Upper lobe of right lung (tissue), 1 donor: ENCODE data around the gene PA2G4. TPM values are rescaled to one million over a fixed set of nuclear protein-coding genes. Genes with fewer than 3 reads are reported as not detected.
"Not testable (repeated sequence)": the region's sequence is repeated elsewhere in the genome, so short reads cannot be mapped to it uniquely, and the experiment has no call there.

Experiments used
- ATAC-seq: fragments of 200-7000 bp; cut with Tn5 transposase; one replicate; pipeline ENCODE4 v1.9.1; 2020; ENCODE audit warnings: mild to moderate bottlenecking, moderate library complexity
- DNase-seq: peaks from one replicate; pipeline ENCODE4 v3.0.0-alpha.2; 2020
- H3K27ac ChIP-seq: fragments of 200-600 bp; one replicate; pipeline ENCODE4 v1.8.0; 2022
- H3K27me3 ChIP-seq: fragments of 200-600 bp; one replicate; pipeline ENCODE4 v1.8.0; 2022; ENCODE audit warnings: mild to moderate bottlenecking
- H3K36me3 ChIP-seq: fragments of 200-600 bp; one replicate; pipeline ENCODE4 v1.8.0; 2022
- H3K4me1 ChIP-seq: fragments of 200-600 bp; one replicate; pipeline ENCODE4 v1.8.0; 2022
- H3K4me3 ChIP-seq: fragments of 200-600 bp; one replicate; pipeline ENCODE4 v1.8.0; 2022; ENCODE audit warnings: mild to moderate bottlenecking
- H3K9me3 ChIP-seq: fragments of 200-600 bp; one replicate; pipeline ENCODE4 v1.8.0; 2022
- intact Hi-C: fragments of 100-400 bp; cut with DNase I; formaldehyde crosslinking; loops from one replicate; pipeline ENCODE4 v1.11.0; 2022
- total RNA-seq: library from RNA; stranded (reverse); fragmentation: NEBNext Ultra II Directional; extraction: Animal tissue kit (Norgen Biotek cat#: 25700); gene quantifications from one replicate; pipeline ENCODE4 v1.2.1, GENCODE V29; 2021
- TF ChIP-seq, protein P1 (sequence below): fragments of 200-600 bp; IDR thresholded peaks from one replicate; pipeline ENCODE4 v1.8.0; 2022; ENCODE audit warnings: antibody characterized with exemption
- donor health status: DM: no; HTN: yes; CAD: no; lungs with severe emphysema.

The PA2G4 gene
- total RNA-seq, 1 donor from 2014 or later: 71.4 TPM

DNA sequence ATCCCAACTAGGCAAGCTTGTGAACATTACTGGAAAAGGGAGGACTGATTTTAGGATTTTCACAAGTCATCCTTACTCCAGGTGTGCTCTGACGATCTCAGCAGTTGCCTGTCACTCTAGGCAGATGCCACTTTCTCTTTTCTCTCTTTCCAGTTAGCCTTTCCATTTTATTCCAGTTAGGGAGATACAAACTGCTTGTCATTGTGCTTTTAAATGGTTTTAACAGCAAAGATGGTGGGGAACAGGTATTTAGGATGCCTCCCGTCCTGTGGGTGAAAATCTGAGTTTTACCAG is 1.2 kb downstream of the PA2G4 start:
- Histone ChIP-seq H3K4me3 (peak overlapping the region; percentile 83), H3K9me3 (no peaks in the 10 kb centered on the region), H3K27ac (no peak overlapping the region), H3K36me3 (peaks cover 39% of the 10 kb centered on the region), H3K4me1 (peaks cover 21% of the 10 kb centered on the region), H3K27me3 (no peaks in the 10 kb centered on the region)
- ATAC-seq (no peak), DNase-seq (no peak)
- TF ChIP-seq, protein P1, sequence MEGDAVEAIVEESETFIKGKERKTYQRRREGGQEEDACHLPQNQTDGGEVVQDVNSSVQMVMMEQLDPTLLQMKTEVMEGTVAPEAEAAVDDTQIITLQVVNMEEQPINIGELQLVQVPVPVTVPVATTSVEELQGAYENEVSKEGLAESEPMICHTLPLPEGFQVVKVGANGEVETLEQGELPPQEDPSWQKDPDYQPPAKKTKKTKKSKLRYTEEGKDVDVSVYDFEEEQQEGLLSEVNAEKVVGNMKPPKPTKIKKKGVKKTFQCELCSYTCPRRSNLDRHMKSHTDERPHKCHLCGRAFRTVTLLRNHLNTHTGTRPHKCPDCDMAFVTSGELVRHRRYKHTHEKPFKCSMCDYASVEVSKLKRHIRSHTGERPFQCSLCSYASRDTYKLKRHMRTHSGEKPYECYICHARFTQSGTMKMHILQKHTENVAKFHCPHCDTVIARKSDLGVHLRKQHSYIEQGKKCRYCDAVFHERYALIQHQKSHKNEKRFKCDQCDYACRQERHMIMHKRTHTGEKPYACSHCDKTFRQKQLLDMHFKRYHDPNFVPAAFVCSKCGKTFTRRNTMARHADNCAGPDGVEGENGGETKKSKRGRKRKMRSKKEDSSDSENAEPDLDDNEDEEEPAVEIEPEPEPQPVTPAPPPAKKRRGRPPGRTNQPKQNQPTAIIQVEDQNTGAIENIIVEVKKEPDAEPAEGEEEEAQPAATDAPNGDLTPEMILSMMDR: no peak
- intact Hi-C loops: no loop called here

DNA sequence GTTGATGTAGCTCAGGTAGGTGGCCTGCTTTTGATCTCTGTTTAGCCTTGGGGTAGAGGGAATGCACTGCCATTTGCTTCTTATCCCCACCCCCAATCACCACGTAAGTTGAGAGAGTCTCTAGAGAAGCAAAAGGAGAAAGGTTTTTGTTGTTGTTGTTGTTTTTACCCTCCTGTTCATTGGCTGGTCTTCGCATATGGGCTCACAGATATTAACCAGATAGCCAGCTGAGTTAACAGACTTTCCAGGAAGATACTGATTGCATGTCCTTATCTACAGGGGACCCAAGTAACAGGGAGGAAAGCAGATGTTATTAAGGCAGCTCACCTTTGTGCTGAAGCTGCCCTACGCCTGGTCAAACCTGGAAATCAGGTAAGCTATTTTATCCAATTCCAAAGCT is 2.9 kb downstream of the PA2G4 start:
- Histone ChIP-seq H3K4me1 (peaks cover 21% of the 10 kb centered on the region), H3K27ac (no peak overlapping the region), H3K4me3 (no peak overlapping the region), H3K36me3 (peaks cover 56% of the 10 kb centered on the region), H3K27me3 (no peaks in the 10 kb centered on the region), H3K9me3 (no peaks in the 10 kb centered on the region)
- DNase-seq (no peak), ATAC-seq (no peak)
- intact Hi-C loops: no loop called here
- TF ChIP-seq, protein P1: no peak

DNA sequence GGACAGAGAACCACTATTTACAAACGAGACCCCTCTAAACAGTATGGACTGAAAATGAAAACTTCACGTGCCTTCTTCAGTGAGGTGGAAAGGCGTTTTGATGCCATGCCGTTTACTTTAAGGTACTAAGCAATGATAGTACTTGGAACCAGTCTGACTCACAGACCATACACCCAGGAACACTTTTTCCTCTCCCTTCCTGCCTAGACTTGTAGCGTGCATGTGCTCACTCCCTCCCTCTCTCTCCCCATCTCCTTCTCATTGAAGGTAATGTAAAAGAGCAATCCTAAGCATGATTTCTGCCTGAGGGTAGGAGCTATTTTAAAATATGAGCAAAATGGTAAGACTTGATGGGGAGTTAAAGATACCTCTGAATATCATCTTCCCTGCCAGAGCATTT is 6.2 kb downstream of the PA2G4 start:
- Histone ChIP-seq H3K4me1 (peaks cover 9% of the 10 kb centered on the region), H3K27ac (no peak overlapping the region), H3K4me3 (no peak overlapping the region), H3K27me3 (no peaks in the 10 kb centered on the region), H3K36me3 (peaks cover 72% of the 10 kb centered on the region), H3K9me3 (no peaks in the 10 kb centered on the region)
- DNase-seq: no peak
- intact Hi-C loops: no loop called here
- no peak for ATAC-seq
- TF ChIP-seq, protein P1: no peak

DNA sequence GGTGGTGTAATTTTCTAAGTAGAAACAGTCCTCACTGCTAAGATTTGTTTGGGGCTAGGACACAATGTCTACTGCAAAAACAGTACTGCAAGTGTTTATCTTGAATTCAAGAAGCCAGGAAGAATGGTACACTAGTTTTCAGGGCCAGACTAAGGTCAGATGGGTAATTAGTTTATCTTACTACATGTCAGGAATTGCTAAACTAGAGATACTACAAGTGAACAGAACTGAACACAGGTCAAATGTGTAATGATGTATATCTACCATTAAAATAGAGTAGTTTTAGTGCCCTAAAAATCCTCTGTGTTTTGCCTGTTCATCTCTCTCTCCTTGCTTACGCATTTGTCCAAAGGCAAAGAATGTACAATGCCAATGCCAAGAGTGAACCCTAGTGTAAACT is 9.7 kb downstream of the PA2G4 start:
- no peak overlapping the region for H3K27ac ChIP-seq
- no peaks in the 10 kb centered on the region for H3K9me3 ChIP-seq
- peaks cover 52% of the 10 kb centered on the region for H3K36me3 ChIP-seq
- no peak overlapping the region for H3K4me3 ChIP-seq
- DNase-seq (no peak), ATAC-seq (no peak)
- intact Hi-C loops: no loop called here
- TF ChIP-seq, protein P1: no peak
- H3K4me1 ChIP-seq: peaks cover 6% of the 10 kb centered on the region
- H3K27me3 ChIP-seq: no peaks in the 10 kb centered on the region

DNA sequence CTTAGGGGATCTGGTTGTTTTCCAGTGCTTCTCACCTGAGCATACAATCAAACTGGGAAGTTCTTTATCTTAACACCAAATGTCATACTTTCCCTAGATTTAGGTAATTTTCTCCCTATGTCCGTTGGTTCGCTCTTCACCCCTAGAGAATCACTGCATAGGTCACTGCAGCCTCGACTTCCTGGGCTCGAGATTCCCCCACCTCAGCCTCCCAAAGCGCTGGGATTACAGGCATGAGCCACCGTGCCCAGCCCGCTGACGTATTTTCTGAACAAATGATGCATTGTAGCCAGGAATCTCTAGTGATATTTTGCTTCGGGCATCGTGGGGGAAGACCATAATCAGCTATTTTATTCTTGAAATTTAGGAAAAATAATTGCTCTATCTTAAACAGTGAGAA is 11.0 kb downstream of the PA2G4 start:
- ATAC-seq (no peak), DNase-seq (no peak)
- Histone ChIP-seq H3K4me3 (peak overlapping the region; percentile 62), H3K27me3 (no peaks in the 10 kb centered on the region), H3K27ac (peak overlapping the region; percentile 97), H3K9me3 (no peaks in the 10 kb centered on the region), H3K36me3 (peaks cover 42% of the 10 kb centered on the region), H3K4me1 (peaks cover 18% of the 10 kb centered on the region)
- TF ChIP-seq, protein P1: no peak
- intact Hi-C loops: no loop called here

DNA sequence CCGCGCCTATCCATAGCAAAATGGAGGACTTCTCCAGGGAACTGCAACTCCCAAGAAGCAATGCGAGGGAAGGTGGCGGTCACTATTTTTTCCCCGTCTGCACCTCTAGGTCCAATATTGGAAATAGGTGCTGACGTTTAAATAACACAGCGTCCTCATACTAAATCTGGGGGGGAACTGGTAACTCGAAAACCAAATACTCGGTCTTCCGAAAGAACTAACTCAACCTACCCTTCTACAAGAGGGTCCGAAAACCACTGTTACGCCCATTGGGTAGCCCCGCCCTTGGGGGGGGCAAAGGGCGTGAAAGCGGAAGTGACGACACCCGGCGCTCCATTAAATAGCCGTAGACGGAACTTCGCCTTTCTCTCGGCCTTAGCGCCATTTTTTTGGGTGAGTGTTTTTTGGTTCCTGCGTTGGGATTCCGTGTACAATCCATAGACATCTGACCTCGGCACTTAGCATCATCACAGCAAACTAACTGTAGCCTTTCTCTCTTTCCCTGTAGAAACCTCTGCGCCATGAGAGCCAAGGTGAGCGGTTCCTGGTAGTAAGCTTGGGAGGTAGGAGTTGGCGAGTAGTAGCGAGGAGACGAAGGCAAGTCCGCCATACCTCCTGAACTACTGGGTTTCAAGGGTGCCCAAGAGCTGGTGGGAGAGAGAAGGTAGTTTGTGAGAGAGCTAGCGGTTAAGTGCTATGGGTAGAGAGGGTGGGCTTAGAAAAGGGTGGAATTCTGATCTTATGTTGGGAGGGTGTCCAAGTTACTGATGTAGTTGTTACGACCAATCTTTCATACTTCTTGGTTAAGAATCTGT is 12.1 kb downstream of the PA2G4 start, which contains the start of gene RPL41:
TSS of gene RPL41 (plus strand) at position 367 of the 815 bp plus-strand sequence.
- DNase-seq (peak; percentile 94), ATAC-seq (peak; percentile 75)
- H3K27ac ChIP-seq: peak within 1 kb of the TSS; percentile 97
- TF ChIP-seq, protein P1: no peak
- intact Hi-C loops: no loop called here
- H3K4me1 ChIP-seq: peaks cover 19% of the 10 kb centered on the region
- H3K27me3 ChIP-seq: no peaks in the 10 kb centered on the region
- peak within 1 kb of the TSS; percentile 62 for H3K4me3 ChIP-seq
- peaks cover 41% of the 10 kb centered on the region for H3K36me3 ChIP-seq
- no peaks in the 10 kb centered on the region for H3K9me3 ChIP-seq

DNA sequence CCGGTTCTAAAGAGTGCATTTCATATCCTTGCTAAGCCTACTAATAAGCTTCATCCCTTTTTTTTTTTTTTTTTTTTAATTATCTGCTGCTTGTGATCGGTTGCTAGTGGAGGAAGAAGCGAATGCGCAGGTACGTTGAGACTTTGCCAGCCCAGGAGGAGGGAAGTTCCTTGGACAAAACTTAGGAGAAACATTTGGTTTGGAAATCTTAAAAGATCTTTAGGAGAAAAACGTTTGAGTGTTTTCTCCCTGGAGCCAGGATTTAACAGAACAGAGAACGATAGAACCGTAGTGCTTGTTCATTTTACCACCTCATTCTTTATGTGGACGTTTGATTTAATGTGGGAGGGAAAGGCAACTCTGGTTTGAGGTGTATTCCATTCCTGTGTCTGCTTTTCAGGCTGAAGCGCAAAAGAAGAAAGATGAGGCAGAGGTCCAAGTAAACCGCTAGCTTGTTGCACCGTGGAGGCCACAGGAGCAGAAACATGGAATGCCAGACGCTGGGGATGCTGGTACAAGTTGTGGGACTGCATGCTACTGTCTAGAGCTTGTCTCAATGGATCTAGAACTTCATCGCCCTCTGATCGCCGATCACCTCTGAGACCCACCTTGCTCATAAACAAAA is 12.8 kb downstream of the PA2G4 start:
- H3K27me3 ChIP-seq, intact Hi-C loops, ATAC-seq, H3K9me3 ChIP-seq, DNase-seq: not testable (repeated sequence)
- Histone ChIP-seq H3K27ac (peak overlapping the region; percentile 97), H3K36me3 (peaks cover 40% of the 10 kb centered on the region), H3K4me1 (peaks cover 19% of the 10 kb centered on the region), H3K4me3 (peak overlapping the region; percentile 62)
